ENCODE measurements around the gene MTURN.

MTURN gene

DNA sequence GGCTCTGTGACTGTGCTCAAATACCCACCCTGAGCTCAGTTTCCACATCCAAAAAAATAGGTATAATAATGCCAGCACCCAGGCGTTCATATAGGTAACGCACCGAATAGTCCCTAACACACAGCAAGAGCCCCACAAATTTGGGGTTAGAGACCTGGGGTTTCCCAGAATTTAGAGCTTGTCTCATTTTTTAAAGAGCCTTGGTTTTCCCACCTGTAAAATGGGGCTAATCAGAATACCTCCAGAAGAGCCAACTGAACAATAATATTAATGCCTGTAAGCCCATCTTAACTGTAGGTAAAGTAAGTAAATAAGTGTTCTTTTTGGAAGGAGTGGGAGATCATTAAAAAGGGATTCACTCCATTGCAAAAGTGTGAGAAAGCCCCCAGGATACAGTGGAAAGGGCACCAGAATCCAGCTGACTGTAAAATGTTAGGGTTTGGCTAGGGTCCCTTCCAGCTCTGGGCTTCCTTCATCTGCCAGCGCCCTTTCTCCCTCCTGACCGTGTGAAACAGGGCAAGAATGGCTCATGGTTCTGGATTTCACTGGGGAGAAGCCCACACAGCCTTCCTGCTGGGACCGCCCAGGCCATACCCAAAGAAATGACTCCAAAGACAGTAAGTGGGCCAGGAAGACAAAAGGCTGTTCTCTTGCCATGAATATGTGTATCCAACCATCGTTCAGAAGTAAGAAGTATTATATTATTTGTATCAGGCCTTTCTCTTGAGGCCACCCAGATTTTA lies 2.1 kb downstream of the MTURN start:
- no peak for DNase-seq

DNA sequence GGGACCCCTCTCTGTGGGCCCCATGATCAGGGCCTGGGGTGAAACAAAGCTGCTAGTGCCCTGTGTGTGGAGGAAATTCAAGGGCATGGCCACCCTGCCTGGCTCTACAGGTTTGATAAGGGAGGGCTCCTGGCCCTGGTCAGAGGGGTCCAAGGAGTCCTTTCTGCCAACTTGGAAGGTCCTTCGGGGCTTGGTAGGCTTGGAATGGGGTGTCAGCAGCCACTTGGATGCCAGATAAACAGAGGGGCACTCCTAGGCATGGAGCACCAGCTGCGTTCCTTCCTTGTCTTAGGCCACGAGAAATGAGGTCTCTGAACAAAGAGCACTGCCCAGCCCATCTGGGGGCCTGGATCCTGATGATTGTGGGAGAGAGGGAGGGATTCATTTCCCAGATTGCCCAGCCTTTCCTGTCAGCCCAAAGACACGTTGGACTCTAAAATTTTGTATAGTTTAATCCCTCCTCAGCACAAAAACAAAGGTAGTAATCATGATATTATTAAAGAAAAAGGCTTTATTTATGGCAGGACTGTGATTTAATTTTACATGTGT lies 5.1 kb downstream of the MTURN start:
- no peak for DNase-seq

DNA sequence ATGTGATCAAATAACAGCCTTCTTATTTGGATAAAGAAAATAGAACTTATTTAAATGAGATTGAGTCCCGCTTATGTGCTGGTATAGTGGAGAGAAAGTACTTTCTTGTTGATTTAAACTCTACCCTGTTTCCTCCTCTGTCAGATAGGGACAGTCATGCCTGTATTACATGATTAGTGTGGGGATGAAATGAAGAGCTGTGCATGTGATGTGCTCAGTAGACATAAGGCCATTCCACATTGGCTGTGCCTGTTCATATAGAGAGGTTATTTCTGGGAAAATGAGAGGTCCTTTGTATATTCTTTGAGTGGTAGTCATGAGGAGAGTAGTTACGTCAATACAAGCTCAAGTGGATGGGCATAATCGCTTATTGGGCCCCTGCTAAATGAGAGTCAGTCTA lies 5.7 kb downstream of the MTURN start:
- DNase-seq, result no peak

DNA sequence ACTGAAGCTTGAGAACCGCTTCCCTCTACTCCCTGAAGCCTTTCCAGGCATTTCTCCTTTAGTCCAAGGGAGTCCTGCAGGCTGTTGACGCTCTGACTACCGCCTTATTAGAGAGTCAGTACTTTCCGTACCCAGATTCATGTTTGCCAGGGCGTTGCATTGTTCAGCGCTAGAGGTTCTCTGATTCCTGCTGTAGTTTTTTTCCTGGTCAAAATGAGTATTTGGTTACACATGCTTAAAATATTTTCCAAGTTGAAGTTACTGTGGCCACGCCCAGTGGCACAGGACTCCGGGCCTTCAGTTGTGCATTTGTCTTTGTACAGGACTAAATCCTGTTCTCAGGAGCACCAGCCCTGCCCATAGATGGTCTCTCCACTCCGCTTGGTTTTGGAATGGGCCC lies 7.9 kb downstream of the MTURN start:
- DNase-seq, result no peak

DNA sequence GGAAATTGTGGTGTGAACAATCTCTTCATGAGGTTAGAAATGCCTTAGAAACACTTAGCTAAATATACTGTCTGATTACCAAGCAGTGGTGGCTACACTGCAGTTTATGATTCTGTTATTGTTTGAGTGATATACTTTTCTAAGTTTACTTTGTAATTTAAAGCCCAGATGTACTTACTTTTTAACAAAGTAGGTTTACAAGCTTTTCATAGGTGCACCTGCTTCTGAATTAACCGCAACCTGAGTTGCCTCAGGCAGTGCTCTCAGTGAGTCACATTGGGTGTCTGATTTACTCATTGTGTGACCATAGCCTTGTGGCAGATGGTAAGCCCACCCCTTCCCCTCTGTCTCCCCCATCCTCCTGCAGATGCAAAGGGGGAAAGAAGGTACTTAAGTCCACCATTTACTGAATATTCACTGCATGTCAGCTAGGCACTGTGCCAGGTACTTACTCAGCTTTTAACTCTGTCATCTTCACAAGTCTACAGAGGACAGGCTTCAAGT lies 9.0 kb downstream of the MTURN start:
- DNase-seq, result no peak

DNA sequence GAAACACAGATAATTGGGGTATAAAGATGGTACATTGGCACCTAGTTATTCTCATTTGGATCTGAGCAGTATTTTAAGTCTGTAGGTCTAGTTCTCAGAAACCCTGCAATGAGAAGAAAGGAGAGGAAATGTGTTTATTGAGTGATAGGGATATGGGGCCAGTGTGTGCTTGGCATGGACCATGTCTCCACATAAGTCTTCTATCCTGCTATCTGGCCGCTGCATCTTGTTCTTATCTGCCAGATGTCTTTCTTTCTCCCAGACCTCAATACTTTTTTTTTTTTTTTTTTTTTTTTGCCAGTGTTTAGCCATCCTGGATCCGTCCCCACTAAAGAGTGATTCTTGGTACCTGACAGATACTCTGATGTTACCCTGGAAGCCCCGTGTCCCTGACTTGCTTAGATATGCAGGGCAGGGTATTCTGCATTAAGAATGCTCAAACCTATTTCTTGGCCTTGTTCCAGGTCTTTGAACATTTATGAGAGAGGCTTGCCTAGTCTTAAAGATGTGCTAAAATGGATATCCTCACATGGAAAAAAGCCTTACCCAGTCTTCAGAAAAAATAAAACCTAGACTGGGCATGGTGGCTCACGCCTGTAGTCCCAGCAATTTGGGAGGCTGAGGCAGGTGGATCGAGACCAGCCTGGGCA lies 10.0 kb downstream of the MTURN start:
- DNase-seq, result no peak

DNA sequence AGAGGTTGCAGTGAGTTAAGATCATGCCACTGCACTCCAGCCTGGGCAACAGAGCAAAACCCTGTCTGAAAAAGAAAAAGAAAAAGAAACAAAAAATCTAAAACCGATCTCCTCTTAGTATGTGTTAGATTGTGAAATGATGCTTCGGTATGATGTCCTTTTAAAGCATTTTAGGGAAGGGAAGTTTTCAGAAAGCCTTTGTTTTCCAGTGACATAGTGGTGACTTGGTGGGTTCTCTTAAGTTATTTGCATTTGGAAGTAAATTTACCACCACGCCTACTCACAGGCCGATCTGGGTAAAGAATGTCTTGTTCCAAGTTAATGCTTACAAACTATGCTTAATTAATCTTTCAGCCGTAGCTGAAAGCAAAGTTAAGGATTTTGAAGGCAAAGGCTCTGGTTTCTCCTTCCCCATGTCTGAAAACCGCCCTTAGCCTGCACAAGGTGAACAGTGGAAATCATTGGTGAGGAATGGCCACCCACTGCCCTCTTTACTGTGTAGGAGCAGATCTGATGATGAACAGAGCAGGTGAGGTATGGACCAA lies 10.7 kb downstream of the MTURN start:
- no peak for DNase-seq

DNA sequence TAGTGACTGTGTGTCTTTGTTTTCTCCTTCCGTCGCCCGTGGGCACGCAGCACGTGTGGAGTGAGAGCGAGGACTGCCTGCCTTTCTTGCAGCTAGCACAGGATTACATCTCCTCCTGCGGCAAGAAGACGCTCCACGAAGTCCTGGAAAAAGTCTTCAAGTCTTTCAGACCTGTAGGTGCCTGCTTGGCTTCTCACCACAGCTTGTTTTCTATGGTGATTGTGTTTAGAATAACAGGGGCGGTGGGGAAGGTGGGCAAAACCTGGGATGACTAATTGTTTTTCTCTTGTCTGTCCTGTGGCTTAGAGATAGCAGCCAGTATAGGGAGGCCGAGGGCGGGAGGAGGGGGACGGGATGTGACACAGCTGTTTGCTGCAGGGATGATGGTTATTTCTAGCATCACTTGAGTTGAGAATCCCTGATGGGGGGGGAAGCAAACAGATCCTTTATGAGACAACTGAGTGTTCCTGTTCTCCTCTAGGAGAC lies 11.4 kb downstream of the MTURN start:
- no peak for DNase-seq

DNA sequence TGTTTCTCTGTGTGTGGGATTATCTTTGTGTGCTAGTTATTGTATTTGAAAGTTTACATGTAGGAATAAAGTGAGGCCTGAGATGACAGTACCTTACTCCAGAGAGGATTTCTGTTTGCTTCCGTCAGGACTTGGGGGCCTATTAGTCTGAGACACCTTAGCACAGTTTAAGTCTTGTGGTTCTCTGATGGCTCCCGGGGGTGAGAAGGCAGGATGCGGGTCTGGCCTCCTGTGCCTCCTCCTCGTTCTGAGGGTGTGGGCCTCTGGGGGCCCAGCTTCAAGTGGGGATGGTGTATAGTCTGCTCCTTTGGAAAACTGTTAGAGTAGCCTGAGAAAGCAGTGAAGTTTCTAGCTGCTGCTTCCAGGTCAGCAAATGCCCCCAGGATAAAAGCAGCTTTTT lies 12.4 kb downstream of the MTURN start:
- no peak for DNase-seq

DNA sequence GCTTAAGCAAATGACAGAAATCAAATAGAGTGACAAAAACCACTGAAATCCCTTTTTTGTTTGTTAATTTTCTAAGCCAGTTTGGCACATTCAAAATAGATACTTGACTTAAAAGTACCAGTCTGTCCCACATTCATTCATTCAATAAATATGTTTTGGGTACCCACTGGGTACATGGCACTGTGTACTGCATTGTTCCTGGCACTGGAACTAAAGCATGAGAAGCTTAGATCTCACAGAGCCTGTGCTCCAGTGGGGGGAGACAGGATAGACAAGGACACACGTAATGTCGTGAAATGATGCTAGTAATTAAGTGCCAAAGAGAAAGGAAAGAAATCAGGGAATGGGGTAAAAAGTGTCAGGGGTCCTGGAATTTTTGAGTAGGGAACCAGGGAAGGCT lies 13.0 kb downstream of the MTURN start:
- DNase-seq, result no peak

DNA sequence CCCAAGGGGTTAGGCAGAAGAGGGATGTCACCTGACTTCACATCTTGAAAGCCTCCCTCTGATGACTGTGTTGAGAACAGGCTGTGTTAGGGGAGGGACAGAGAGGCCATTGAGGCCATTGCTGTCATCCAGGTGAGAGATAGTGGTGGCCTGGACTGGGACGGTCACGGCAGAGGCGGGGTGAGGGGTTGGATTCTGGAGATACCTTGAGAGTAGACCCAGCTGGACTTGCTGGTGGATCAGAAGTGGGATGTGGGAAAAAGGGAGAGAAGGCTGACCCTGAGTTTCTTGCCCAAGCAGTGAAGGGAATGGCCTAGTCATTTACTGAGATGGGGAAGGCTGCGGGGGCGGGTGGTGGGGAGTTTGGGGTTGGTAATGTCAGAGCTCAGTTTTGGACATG lies 13.6 kb downstream of the MTURN start:
- no peak for DNase-seq

DNA sequence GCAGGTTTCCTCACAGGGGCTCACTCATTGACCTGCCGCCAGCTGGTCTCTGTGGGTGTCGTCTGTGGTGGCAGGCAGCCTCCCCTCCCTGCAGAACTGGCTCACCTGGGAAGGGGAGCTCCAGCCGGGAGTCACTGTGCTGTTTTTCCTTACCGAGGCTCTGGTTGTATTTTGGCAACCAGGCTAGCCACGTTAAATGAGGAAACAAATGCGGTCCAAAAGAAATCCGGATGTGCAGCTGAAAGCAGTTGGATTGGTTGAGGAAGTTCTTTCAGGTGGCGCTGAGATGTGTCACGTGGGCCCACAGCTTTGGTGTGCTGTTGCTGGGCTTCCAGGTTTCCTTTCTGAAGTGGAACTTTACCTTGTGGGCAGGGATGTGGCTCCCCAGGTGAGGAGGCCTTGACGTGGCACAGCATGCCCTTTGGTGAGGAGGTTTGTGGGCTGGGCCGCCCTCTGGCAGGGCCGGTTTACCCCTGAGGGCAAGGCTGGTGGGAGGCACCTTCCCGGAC lies 14.2 kb downstream of the MTURN start:
- no peak for DNase-seq

DNA sequence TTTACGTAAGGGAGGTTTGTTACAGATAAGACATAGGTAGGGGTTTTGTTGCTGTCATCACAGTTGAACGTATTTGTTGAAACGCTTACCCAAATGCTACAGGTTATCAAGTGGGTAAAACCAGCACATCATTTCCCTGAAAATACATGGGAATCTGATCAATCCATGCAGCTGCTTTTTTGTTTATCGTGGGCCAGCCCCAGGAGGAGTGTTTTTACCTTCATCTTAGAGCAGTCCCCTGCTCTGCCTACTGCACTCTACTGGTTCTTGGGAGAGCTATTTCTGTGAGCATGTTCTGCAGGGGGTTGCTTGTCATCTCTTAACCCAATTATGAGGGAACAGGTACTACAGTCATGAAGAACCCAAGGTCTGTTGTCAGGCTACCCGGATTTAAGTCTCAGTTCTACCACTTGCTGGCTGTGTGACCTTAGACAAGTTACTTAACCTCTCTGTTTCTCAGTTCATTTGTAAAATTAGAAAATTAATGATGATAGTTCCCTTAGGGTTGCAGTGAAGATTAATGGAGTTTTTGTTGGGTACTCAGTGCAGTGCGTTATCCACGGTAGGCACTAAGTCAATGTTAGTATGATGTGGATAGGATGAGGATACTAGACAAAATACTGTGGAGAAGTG lies 15.0 kb downstream of the MTURN start:
- no peak for DNase-seq

DNA sequence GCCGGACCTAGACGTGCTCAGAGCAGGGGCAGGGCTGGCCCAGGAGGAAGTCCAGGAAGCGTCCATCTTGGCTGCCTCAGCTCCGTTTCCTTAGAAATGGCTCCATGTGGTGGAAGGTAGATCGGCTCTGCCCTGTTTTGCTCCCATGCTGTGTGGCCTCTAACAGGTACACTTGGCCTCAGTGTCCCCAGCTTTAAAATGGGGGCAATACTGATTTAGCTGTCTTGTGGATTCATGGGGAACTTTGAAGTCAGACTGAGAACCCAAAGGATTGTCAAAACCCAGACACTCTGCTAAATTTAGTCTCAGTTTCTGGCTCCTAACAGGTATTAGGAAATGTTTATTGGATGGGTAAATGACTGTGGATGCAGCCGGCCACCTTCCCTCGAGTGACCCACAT lies 15.9 kb downstream of the MTURN start:
- no peak for DNase-seq

DNA sequence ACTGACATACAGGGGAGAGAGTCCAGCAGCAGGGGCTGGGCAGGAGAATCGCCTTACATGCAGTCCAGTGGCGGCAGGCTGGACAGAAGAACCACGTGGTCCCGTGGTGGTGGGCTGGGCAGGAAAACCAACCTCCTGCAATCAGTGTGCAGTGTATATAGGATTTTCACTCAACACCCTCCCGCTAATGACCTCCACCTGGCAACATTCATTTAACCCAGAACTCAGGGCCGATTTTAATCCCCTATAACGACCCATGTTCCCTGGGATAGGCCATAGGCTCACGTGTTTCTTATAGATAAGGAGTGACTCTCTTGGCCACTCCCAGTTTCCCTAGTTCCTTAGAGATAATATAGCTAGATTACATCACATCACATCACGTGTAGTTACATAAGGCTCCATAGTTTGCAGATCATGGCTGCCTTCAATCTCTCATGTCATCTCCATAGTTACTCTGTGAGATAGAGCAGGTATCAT lies 19.4 kb downstream of the MTURN start:
- no peak for DNase-seq

DNA sequence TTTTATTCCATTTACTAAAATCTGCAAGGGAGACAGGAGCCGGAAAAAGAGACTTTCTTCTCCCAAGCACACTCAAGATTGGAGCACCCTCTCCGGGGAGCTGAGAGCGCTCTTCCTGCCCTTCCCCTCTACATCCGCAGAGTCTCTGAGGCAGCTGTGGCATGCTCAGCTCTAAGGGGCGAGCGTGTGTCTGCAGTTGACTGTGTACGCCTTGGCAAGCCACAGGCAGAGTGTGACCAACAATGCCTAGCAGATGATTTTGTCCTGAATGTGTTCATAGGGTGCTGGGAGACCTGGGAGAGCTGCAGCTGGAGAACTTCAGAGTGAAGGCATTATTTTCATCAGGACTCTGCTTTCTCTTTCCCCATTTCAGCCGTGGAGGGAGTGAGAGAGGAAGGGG lies 20.7 kb downstream of the MTURN start:
- no peak for DNase-seq

DNA sequence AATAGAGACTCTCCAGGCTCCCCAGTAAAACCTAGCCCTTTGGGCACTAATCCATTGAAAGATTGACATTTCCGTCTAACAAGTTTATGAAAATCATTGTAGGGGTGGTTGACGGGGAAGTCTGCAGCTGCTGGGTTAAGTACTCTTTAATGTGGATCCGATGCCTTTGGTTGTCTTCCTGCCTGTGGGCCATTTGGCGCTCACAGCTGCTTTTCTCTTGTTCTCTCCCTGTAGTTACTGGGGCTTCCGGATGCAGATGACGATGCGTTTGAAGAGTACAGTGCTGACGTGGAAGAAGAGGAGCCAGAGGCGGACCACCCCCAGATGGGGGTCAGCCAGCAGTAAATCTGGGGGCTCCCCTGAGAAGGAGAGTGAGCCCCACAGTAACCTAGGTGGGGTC lies 22.4 kb downstream of the MTURN start:
- no peak for DNase-seq

DNA sequence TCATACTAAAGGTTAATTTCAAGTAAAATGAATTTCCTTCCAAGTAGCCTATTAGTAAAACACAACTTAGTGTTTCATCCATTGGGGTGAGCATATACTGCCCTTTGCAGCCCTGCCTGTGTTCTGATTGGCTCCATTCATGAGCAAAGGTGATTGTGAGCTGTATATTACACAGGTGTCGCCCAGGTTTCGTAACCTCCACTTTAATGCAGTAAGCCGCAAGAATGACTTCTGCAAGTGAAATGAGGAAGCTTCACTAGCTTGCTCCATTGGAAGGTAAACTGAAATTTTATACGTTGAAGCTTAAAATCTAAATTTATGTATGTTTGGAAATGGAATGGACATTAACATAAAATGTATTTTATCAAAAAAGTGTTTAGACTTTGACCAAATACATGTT lies 24.4 kb downstream of the MTURN start:
- no peak for DNase-seq

DNA sequence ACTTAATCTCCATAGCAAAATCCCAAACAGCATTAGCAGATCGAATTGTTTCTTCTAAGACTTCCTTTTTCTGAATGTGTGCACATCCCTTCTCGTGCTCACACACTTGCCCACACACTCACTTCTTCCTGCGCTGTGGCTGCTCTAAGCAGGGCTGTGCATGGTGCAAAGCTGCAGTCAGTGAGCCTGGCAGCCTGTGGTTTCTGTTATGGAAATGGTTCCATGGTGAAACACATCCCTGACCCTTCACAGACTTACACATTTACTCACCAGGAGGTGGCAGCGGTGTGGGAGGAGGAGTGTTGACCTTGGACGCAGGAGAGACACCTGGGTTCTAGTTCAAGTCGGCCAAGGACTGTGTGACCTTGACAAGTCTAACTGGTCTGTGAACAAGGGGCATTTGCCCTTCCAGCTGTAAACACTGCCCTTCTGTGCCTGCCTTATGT lies 24.9 kb downstream of the MTURN start:
- DNase-seq, result no peak

DNA sequence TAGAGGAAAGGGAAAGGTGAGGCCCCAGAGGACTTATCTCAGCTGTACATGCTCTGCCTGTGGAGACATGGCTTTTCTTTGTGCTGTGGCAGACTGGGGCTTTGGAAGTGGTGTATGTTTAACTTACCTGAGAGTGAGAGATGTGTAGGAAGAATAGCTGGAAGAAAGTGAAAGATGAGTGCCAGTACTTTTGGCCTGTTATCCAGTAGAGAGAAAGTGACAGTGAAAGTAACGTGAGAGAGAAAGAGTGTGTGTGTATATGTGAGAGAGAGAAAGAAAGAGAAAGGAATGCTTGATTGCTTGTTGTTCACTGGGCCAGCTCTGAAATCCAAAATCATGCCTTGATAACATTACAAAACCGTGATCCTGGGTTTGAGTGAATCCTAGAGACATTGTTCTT lies 25.5 kb downstream of the MTURN start:
- no peak for DNase-seq

DNA sequence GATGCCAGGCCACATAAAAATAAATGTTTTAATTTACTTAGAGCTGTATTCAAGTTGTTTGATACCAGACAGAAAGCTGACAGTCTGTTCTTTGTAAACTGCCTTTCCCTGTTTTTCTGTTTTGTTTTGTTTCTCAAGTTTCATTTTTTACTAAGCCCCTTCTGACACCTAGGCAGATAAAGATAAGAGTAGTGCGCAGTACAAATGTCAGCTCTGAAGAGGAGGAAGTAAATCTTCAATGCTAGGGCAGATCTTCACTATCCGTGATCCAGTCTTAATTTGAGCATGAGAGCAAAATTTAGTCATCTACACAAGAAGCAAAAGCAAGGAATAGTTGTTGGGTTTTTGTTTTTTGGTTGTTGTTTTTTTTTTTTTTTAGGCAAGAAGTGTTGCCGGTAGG lies 27.3 kb downstream of the MTURN start:
- no peak for DNase-seq

DNA sequence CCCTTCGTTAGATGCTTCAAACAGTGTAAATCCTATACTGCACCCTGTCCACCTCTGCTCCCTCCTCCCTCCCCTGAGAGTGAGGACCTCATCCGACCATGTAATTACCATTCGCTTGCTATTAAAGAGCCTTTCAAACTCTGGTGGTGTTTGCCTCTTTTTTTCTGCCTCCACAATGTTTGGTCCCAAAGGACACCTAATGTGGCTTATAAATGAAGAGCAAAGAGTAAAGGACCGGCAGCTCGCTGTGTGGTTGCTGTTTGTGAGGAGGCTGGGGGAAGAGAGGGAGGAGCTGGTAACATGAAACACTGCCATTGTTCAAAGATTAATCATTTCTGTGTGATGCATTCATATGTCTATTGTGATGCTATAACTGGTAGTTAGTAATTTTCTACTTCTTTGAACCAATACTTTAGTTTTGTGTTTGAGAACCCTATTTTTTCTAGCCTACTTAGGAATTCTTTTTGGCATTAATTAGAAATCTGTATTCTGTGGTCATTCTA lies 27.9 kb downstream of the MTURN start:
- DNase-seq, result no peak
